SIG-M5 treated with dmso at 0.1 percent for 504 hours (cell line): Measurements from ENCODE around the gene LARP7.
"Not testable (repeated sequence)": the region's sequence is repeated elsewhere in the genome, so short reads cannot be mapped to it uniquely, and the experiment has no call there.

ENCODE experiments used
- DNase-seq: peaks from one replicate; lab custom pipeline; 2025; ENCODE audit not compliant: unreplicated experiment; lab: John Stamatoyannopoulos, UW

Gene LARP7

GRCh38 chr4:112649055-112649408 is 12.1 kb downstream of the LARP7 start:
- no peak for DNase-seq

GRCh38 chr4:112650332-112650731 is 13.4 kb downstream of the LARP7 start:
- DNase-seq, result no peak

GRCh38 chr4:112651641-112652040 is 14.7 kb downstream of the LARP7 start:
- DNase-seq, result no peak

GRCh38 chr4:112652216-112652615 is 15.3 kb downstream of the LARP7 start:
- DNase-seq, result no peak

- DNase-seq, result no peak
These were observed 18.3 kb downstream of the LARP7 start for GRCh38 chr4:112655270-112655669.

- not testable (repeated sequence) for DNase-seq
These were observed 19.2 kb downstream of the LARP7 start for GRCh38 chr4:112656115-112656514.

GRCh38 chr4:112664611-112665010 is 27.7 kb downstream of the LARP7 start:
- no peak for DNase-seq

- DNase-seq, result no peak
These were observed 31.2 kb downstream of the LARP7 start for GRCh38 chr4:112668131-112668530.

- no peak for DNase-seq
These were observed 36.1 kb downstream of the LARP7 start for GRCh38 chr4:112673076-112673475.

- no peak for DNase-seq
These were observed 36.7 kb downstream of the LARP7 start for GRCh38 chr4:112673686-112674085.

- DNase-seq, result no peak
These were observed 37.4 kb downstream of the LARP7 start for GRCh38 chr4:112674376-112674775.

- no peak for DNase-seq
These were observed 40.7 kb downstream of the LARP7 start for GRCh38 chr4:112677519-112678091.

- no peak for DNase-seq
These were observed 44.1 kb downstream of the LARP7 start for GRCh38 chr4:112680996-112681395.

- no peak for DNase-seq
These were observed 56.6 kb downstream of the LARP7 start for GRCh38 chr4:112693507-112693906.

- DNase-seq, result no peak
These were observed 63.7 kb downstream of the LARP7 start for GRCh38 chr4:112700679-112701078.

GRCh38 chr4:112702892-112703291 is 65.9 kb downstream of the LARP7 start:
- DNase-seq, result no peak

- DNase-seq, result no peak
These were observed 67.4 kb downstream of the LARP7 start for GRCh38 chr4:112704322-112704721.

- no peak for DNase-seq
These were observed 68.3 kb downstream of the LARP7 start for GRCh38 chr4:112704991-112705845.

- DNase-seq, result peak; percentile 15
These were observed 69.2 kb downstream of the LARP7 start for GRCh38 chr4:112705891-112706839.

GRCh38 chr4:112706840-112707207 is 69.9 kb downstream of the LARP7 start:
- DNase-seq, result no peak
